HepG2 (cell line): Measurements from ENCODE around the gene MCAT. TPM values are rescaled to one million over a fixed set of nuclear protein-coding genes. Genes with fewer than 3 reads are reported as not detected.

Source experiments
- ATAC-seq: fragments of 200-7000 bp; cut with Tn5 transposase; 3 replicates; pipeline ENCODE4 v1.9.1; 2020; ENCODE audit warnings: mild to moderate bottlenecking, moderate library complexity
- BruUV-seq: library from RNA; stranded (reverse); fragments of 400-500 nt; replicated peaks from 2 replicates; lab custom pipeline; 2021; lab: Mats Ljungman, UMichigan
- CTCF ChIA-PET: fragments of 300-600 bp; formaldehyde crosslinking; extraction: SDS; loops from one replicate; lab custom pipeline; 2021; ENCODE audit warnings: low total read pairs, inconsistent platforms, low intra/inter-chr PET ratio; lab: Yijun Ruan, JAX
- POLR2A ChIA-PET: fragments of 350-600 bp; sonication (Branson Sonifier 250); formaldehyde crosslinking; loops from one replicate; lab custom pipeline; 2020; ENCODE audit warnings: antibody characterized with exemption, inconsistent platforms; lab: Yijun Ruan, JAX
- DNase-seq: peaks from one replicate; pipeline ENCODE4 v3.0.0-alpha.2; 2015; ENCODE audit warnings: low spot score
- FAIRE-seq: peaks from 3 replicates; lab custom pipeline; 2011; peaks lifted over from hg19 to GRCh38; lab: Jason Lieb, UNC
- H2AFZ ChIP-seq: one replicate; pipeline ENCODE4 v1.6.1; 2011; ENCODE audit warnings: low read length, inconsistent platforms
- H3K27ac ChIP-seq: fragments of 300-600 bp; 3 replicates; pipeline ENCODE4 v1.8.0; 2011; ENCODE audit warnings: mixed run types, mild to moderate bottlenecking, mixed read lengths, low read length, inconsistent platforms; ENCODE audit not compliant: insufficient read depth; ENCODE audit errors: extremely low read length
- H3K27me3 ChIP-seq, 2 experiments: fragments of 200-600 bp in 1 of 2; 2 replicates in 1 of 2; 3 replicates in 1 of 2; pipeline versions ENCODE4 v1.6.0 to v1.8.0; 2011; ENCODE audit warnings: low read length in 2 of 2, mild to moderate bottlenecking in 2 of 2, moderate library complexity in 2 of 2, inconsistent platforms in 1 of 2; ENCODE audit not compliant: insufficient read depth in 2 of 2, control insufficient read depth in 1 of 2
- H3K36me3 ChIP-seq, 2 experiments: fragments of 200-600 bp in 1 of 2; replicated peaks in 1 of 2; 2 replicates in 1 of 2; 3 replicates in 1 of 2; pipeline versions ENCODE4 v1.5.1 to v1.8.0; 2011; ENCODE audit warnings: low read length in 2 of 2, inconsistent platforms in 1 of 2; ENCODE audit not compliant: insufficient read depth in 2 of 2, control insufficient read depth in 1 of 2
- H3K4me1 ChIP-seq: 2 replicates; pipeline ENCODE4 v1.5.1; 2012; ENCODE audit warnings: low read length, inconsistent platforms; ENCODE audit not compliant: insufficient read depth
- H3K4me2 ChIP-seq: 2 replicates; pipeline ENCODE4 v1.6.0; 2011; ENCODE audit warnings: low read depth, low read length, inconsistent platforms
- H3K4me3 ChIP-seq, 3 experiments: fragments of 200-600 bp in 1 of 3; sonication (generic), shearing (Covaris generic) in 1 of 3; replicated peaks in 1 of 3; 2 replicates each; pipeline ENCODE4 v1.5.1; 2011 to 2016; ENCODE audit warnings: low read length in 3 of 3, inconsistent platforms in 2 of 3, low read depth in 2 of 3, mild to moderate bottlenecking in 2 of 3, control low read depth in 1 of 3, mixed read lengths in 1 of 3; ENCODE audit not compliant: insufficient read depth in 1 of 3
- H3K79me2 ChIP-seq: one replicate; pipeline ENCODE4 v1.6.1; 2011; ENCODE audit warnings: low read length, inconsistent platforms; ENCODE audit not compliant: insufficient read depth
- H3K9ac ChIP-seq: 2 replicates; pipeline ENCODE4 v1.6.0; 2011; ENCODE audit warnings: mild to moderate bottlenecking, low read depth, low read length, inconsistent platforms; ENCODE audit not compliant: insufficient read depth
- H3K9me3 ChIP-seq: 2 replicates; pipeline ENCODE4 v1.5.1; 2012; ENCODE audit warnings: mild to moderate bottlenecking, low read length
- H4K20me1 ChIP-seq: 2 replicates; pipeline ENCODE4 v1.6.0; 2011; ENCODE audit warnings: inconsistent platforms, mild to moderate bottlenecking, low read length, moderate library complexity; ENCODE audit not compliant: insufficient read depth
- AGO2 ChIP-seq: fragments of 200-400 bp; formaldehyde crosslinking; optimal IDR thresholded peaks from 2 replicates; pipeline ENCODE3; 2017; ENCODE audit warnings: mild to moderate bottlenecking, low read depth, low read length, moderate library complexity
- DNMT1 ChIP-seq: sonication (generic); formaldehyde crosslinking; IDR thresholded peaks from 2 replicates; pipeline ENCODE4 v1.5.1; 2020; ENCODE audit warnings: mild to moderate bottlenecking, missing genetic modification reagents
- RBM22 ChIP-seq: fragments of 200-400 bp; formaldehyde crosslinking; optimal IDR thresholded peaks from 2 replicates; pipeline ENCODE3; 2017; ENCODE audit warnings: mild to moderate bottlenecking, low read length, moderate library complexity
- TP53 ChIP-seq: sonication (generic); formaldehyde crosslinking; conservative IDR thresholded peaks from 2 replicates; pipeline ENCODE4 v1.4.0; 2020; ENCODE audit warnings: missing genetic modification reagents
- ZBTB38 ChIP-seq: sonication (generic); formaldehyde crosslinking; IDR thresholded peaks from 2 replicates; pipeline ENCODE4 v1.5.1; 2020; ENCODE audit warnings: mild to moderate bottlenecking, missing genetic modification reagents
- WGBS: methylation state at CpG from one replicate; pipeline ENCODE4 v1.1.6; 2017; ENCODE audit warnings: low lambda C conversion rate; 5-methylcytosine and 5-hydroxymethylcytosine counted together
- in situ Hi-C: cut with HindIII; loops from 2 replicates; pipeline ENCODE4 v1.10.0; 2017; ENCODE audit warnings: low pct_unique_long_range_greater_than_20kb; ENCODE audit not compliant: extremely low pct_ligation_motif_present
- intact Hi-C: fragments of 100-400 bp; cut with micrococcal nuclease; formaldehyde crosslinking; loops from one replicate; pipeline ENCODE4 v1.10.0; 2022; ENCODE audit not compliant: unreplicated experiment
- polyA plus RNA-seq, 8 experiments: library from polyadenylated mRNA; depleted of rRNA in 3 of 8; stranded (reverse) in 7 of 8; unstranded in 1 of 8; fragments of >200 nt; fragmentation: Illumina TruSeq in 4 of 8; extraction: Trizol in 4 of 8; gene quantifications; 2 replicates each; pipeline versions ENCODE4 v1.2.1 to v1.2.3, GENCODE V29; 2011 to 2016; ENCODE audit warnings: low read depth in 4 of 8, missing spikeins in 1 of 8, mixed read lengths in 1 of 8; ENCODE audit not compliant: insufficient read depth in 1 of 8
- total RNA-seq, 5 experiments: library from RNA; depleted of rRNA; stranded (reverse); fragments of >200 nt; fragmentation: Illumina TruSeq; extraction: Trizol; gene quantifications; 2 replicates each; pipeline ENCODE4 v1.2.3, GENCODE V29; 2016; ENCODE audit warnings: low read depth in 1 of 5

Gene MCAT
- total and polyA plus RNA-seq, 2 of the 13 experiments (the other 11 are each of a cell fraction or from before 2014, with no cell fraction given) = 9.3 to 16.7 TPM

DNA sequence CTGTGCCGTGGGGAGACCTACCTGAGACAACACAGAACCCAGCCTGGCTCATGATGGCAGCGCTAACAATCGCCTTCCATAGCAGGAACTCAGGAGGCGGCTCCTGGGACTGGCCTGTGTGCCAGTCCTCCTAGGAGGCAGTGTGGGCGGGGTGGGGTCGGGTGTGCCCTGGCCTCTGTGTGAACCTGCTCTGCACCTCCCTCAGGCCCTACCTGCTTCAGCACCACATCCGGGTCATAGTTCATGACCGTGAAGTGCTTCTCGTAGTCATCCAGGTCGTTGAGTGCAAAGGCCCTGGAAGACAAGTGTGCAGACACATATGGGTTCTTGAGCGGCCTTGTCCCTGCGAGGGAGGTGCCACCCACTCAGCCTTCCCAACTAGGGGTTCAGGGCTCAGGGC is 28.4 kb upstream of the MCAT start:
- Histone ChIP-seq H3K9me3 (no peaks in the 10 kb centered on the region), H3K4me2 (no peak overlapping the region), H2AFZ (no peak overlapping the region), H3K9ac (no peak overlapping the region), H3K27me3 (no peaks in the 10 kb centered on the region), H4K20me1 (no peaks in the 10 kb centered on the region), H3K27ac (no peak overlapping the region), H3K36me3 (peaks cover 17 to 44% of the 10 kb centered on the region in 2 experiments)
- no peak for FAIRE-seq
- BruUV-seq = no TSS peak
- no peak for ATAC-seq
- intact Hi-C loops = no loop called here
- DNase-seq = no peak
- 80% methylated on average over 1 of the region's 12 CpGs for WGBS
- TF ChIP-seq TP53 (CRISPR knock-in tag) (no peak), RBM22 (peak; percentile 21), AGO2 (peak; percentile 3)
- TF ChIP-seq, all 625 proteins: peak for 2
- no peaks in the 10 kb centered on the region for H3K79me2 ChIP-seq
- no peak overlapping the region for H3K4me3 ChIP-seq
- in situ Hi-C loops = no loop called here
- ChIA-PET POLR2A (no interaction called here), CTCF (no interaction called here)
- no peaks in the 10 kb centered on the region for H3K4me1 ChIP-seq

DNA sequence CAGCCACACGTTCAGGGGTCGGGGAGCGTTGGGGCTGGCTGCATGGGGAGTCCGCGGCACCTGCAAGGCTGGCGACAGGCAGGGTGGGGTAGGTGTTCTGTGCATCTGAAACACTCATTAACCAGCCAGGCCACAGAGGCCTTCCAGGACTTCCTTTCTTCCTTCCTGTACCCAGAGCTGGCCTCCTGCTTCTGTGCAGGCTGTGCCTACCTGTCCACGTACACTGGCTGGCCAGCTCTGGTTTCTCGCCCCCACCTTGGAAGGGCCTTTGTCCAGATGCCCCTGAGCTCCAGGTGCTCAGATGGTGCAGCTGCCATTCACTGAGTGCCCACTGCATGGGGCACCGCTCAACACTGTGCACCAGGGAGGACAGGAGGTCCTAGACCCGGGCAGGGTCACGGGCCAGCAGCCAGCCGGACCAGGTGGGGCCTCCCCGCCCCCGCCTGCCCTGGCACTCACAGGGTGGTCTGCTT is 27.9 kb upstream of the MCAT start:
- Histone ChIP-seq H3K27ac (no peak overlapping the region), H3K4me3 (no peak overlapping the region), H3K36me3 (peaks cover 17 to 41% of the 10 kb centered on the region in 2 experiments), H3K9me3 (no peaks in the 10 kb centered on the region), H3K27me3 (no peaks in the 10 kb centered on the region), H3K4me1 (no peaks in the 10 kb centered on the region), H4K20me1 (no peaks in the 10 kb centered on the region), H3K9ac (no peak overlapping the region), H3K79me2 (no peaks in the 10 kb centered on the region), H2AFZ (no peak overlapping the region), H3K4me2 (no peak overlapping the region)
- DNase-seq (no peak), ATAC-seq (no peak), FAIRE-seq (no peak)
- ChIA-PET CTCF (no interaction called here), POLR2A (no interaction called here)
- TF ChIP-seq DNMT1 = no peak
- TF ChIP-seq ZBTB38 (CRISPR knock-in tag) = peak; percentile 60
- peak; percentile 52 for TF ChIP-seq AGO2
- in situ Hi-C loops = no loop called here
- BruUV-seq = no TSS peak
- WGBS = 95% methylated on average over 6 of the region's 14 CpGs
- intact Hi-C loops = no loop called here
